NCI-H2171 treated with DMSO at 0.1 percent for 48 hours (cell line): ENCODE results near the gene MET.
A peak's percentile ranks its signal among the peaks of the same experiment; 100 is the strongest.
"Not testable (repeated sequence)": the region's sequence is repeated elsewhere in the genome, so short reads cannot be mapped to it uniquely, and the experiment has no call there.

ENCODE experiments used
- DNase-seq: peaks from one replicate; lab custom pipeline; 2025; lab: John Stamatoyannopoulos, UW

The MET gene

GRCh38 chr7:116752305-116753074 lies 80.5 kb downstream of the MET start:
- DNase-seq, result no peak

DNA sequence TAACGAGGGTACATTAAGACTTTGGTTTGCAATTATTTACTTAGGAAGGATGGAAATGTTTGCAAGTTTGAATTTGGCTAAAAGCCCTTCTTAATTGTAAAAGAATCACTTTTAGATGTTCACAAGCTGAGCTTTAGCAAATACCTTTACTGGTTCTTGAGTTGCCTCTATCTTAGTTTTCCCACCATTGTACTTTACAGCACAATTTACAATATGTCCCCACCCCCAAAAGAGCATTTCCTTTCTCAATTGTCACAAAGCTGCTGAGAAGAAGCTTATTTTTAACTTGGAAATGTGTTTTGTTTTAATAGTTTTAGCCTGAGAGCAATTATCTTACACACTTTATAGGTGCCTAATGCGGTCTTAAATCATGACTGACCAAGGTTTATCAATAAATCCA lies 81.1 kb downstream of the MET start:
- DNase-seq, result no peak

DNA sequence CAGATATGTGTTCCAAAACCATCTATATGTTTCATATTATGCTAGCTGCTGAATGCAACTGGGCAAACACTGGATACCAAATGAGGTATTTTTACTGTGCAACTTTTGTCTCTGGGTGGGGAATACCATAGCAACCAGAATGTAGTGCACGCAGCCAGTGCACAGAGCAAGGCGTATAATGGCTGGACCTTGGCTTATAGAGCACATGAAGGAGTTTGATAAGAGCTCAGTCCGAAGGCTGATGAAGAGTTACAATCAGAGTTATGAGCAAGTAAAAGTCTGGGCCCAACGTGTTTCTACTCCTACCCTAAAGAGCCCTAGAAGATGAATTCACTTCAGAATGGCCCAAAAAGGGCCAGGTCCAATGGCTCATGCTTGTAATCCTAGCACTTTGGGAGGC lies 82.2 kb downstream of the MET start:
- DNase-seq, result no peak

GRCh38 chr7:116757283-116757682 lies 85.3 kb downstream of the MET start:
- no peak for DNase-seq

DNA sequence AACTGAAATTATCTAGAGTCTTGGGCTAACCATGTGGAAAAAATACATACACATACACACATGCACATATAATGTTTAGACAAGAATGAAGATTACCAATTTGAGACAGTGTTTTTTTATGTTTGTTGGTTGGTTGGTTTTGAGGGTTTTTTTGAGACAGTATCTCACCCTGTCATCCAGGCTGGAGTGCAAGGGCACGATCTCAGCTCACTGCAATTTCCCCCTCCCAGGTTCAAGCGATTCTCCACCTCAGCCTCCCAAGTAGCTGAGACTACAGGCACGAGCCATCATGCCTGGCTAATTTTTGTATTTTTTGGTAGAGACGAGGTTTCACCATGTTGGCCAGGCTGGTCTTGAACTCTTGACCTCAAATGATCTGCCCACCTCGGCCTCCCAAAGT lies 87.6 kb downstream of the MET start:
- not testable (repeated sequence) for DNase-seq

- DNase-seq, result no peak
Measured at GRCh38 chr7:116762971-116763370, 91.0 kb downstream of the MET start.

- DNase-seq, result no peak
Measured at GRCh38 chr7:116763647-116764046, 91.7 kb downstream of the MET start.

DNA sequence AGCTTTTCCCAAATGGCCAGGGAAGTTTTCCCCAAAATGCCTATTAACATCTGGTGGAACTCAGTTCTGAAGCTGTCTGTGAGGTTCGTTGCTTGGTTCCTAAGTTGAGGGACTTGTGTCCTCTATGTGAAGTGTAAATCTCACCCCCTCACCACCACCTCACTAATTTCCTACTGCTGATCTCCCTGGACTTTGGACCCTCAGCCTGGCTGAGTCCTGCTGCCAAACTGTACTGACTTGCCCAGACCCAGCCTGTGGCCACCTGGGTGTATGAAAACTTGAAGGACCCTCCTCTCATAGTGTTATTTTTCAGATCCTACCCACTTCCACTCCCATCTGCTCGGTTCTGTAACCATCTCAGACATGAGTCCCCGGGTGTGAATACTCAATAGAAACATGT lies 94.9 kb downstream of the MET start:
- DNase-seq, result no peak

GRCh38 chr7:116769546-116769945 lies 97.5 kb downstream of the MET start:
- no peak for DNase-seq

GRCh38 chr7:116770941-116771340 lies 98.9 kb downstream of the MET start:
- no peak for DNase-seq

DNA sequence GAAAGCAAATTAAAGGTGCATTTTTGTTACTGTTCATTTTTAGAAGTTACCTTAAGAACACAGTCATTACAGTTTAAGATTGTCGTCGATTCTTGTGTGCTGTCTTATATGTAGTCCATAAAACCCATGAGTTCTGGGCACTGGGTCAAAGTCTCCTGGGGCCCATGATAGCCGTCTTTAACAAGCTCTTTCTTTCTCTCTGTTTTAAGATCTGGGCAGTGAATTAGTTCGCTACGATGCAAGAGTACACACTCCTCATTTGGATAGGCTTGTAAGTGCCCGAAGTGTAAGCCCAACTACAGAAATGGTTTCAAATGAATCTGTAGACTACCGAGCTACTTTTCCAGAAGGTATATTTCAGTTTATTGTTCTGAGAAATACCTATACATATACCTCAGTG lies 99.6 kb downstream of the MET start:
- no peak for DNase-seq

GRCh38 chr7:116772423-116772863 lies 100.4 kb downstream of the MET start:
- no peak for DNase-seq

GRCh38 chr7:116772926-116773749 lies 101.1 kb downstream of the MET start:
- DNase-seq, result no peak

DNA sequence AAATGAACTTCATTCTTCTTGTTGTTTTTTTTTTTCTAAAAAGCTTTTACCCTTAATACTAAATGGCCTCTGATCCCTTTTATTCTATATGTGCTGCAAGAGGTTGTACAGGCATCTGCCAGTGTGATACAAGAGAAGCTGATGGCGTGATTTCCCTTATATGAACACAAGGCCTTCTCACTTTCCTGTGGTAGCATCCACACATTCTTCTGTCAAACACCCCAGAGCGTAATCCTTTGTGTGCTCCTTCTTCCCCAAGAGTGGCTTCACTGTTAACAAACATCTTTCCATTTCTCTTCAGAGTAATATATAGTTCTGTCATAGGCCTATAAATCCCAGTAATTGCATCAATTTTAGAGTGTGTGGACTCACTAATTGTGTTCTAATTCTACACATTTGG lies 104.0 kb downstream of the MET start:
- no peak for DNase-seq

DNA sequence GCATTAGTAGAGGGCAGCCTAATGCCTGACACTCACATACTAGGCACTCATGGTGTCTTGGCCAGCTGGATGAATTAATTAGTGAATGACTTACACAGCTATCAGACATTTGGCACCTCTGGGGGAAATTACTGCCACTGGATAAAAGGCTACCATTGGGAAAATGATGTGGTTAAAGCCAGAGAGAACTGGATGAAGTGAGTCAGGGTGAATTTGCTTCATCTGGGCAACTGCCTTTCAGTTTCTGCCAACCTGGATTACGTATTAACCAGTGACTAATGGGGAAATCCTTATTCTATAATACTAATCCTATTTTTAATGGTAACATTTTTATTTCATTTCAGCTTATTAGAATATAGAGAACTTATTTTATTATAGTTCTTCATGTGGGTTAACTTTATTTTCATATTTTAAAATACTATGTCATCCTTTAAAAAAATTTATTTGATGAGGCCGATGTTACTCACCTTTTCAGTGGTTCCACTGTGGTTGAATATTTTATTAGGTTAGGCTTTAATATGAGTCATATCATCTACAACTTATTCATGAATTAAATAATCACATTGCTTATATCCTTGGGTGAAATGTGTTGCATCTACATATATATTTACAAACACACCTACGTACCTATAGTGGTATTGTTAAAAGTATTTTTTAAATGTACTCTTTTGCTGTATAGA lies 104.8 kb downstream of the MET start:
- DNase-seq, result no peak

- DNase-seq, result no peak
Measured at GRCh38 chr7:116777651-116778281, 105.8 kb downstream of the MET start.

- DNase-seq, result no peak
Measured at GRCh38 chr7:116779216-116779615, 107.2 kb downstream of the MET start.

- DNase-seq, result no peak
Measured at GRCh38 chr7:116779931-116780330, 107.9 kb downstream of the MET start.

GRCh38 chr7:116780521-116780920 lies 108.5 kb downstream of the MET start:
- no peak for DNase-seq

DNA sequence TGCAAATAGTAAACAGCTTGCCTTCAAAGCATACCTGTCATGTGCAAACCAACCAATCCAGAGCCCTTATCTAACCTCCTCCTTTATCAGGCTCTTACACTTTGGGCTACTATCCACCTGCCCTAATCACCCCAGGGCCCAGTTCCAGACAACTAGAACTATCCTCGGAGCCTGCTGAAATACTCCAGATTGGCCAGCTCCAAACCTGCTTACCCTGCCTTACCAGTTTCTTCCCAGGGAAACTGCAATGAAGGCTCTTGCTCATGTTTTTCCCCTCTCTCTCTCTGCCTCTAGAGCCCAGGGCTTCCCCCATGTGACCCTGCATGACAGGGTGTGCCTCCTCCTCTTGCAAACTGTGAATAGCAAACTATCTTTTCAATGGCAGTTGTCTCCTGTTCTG lies 109.0 kb downstream of the MET start:
- no peak for DNase-seq

DNA sequence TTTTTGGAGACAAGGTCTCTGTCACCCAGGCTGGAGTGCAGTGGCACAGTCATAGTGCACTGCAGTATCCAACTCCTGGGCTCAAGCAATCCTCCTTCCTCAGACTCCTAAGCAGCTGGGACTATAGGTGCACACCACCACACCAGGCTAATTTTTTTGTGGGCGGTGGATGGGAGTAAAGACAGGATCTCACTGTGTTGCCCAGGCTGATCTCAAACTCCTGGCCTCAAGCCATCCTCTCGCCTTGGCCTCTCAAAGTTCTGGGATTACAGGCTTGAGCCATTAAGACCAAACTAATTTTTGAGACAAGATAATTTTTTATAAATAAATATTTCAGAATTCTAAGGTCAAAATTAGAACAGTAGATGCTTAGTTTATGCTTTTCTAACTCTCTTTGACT lies 109.6 kb downstream of the MET start:
- DNase-seq, result no peak

DNA sequence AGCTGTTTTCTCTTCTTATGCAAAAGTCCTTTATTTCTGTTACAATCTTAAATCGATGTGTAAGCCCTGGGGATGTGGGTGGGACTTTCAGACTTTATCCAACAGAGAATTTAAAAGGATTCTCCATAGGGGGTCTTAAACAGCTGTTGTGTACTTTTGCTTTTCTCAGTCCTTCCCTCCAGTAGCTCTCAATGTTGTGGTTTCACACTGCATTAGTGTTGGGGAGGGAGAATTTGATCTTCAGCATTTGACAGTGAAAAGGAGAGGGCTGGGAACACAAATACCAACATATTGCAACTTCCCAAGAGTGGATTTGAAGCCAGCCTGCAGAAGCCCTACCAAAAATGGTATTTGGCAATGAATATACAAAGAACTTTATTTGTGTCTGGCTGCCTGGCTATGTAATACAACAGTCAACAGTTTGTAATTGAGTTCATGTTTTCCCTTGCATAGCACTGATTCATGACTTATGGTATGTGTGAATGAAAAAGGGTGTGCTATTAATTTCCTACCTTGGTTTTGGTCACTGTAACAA lies 110.2 kb downstream of the MET start:
- DNase-seq, result peak; percentile 31
